ENCODE measurements around the gene C20orf141. TPM values are rescaled to one million over a fixed set of nuclear protein-coding genes. Genes with fewer than 3 reads are reported as not detected.

C20orf141 gene
- total and polyA plus RNA-seq, 4 donors, result not detected

- TF ChIP-seq GABPA (IDR thresholded peaks at IDR 0.05 in 1 of 2, conservative IDR thresholded peaks at IDR 0.05 in 1 of 2) (no peak), YY1 (IDR thresholded peaks at IDR 0.05) (no peak), HNF4G (IDR thresholded peaks at IDR 0.05) (no peak)
Measured at GRCh38 chr20:2817341-2817726, 2.5 kb downstream of the C20orf141 start (continued).

GRCh38 chr20:2817891-2818595 lies 3.3 kb downstream of the C20orf141 start:
- peaks cover 0 to 3% (median 1%) of the 10 kb centered on the region in 4 donors for H3K4me1 ChIP-seq (ENCODE audit: control insufficient read depth in 4 of 4, insufficient read depth in 4 of 4, low read length in 3 of 4)
- H3K36me3 ChIP-seq (ENCODE audit: control insufficient read depth in 4 of 4, insufficient read depth in 3 of 4, low read depth in 1 of 4, low read length in 3 of 4), result no peaks in the 10 kb centered on the region
- H3K9ac ChIP-seq (ENCODE audit: low read depth in 1 of 2, low read length in 2 of 2), result no peak overlapping the region
- WGBS, result 80% methylated on average over 7 of the region's 7 CpGs
- TF ChIP-seq REST (IDR thresholded peaks at IDR 0.05), result no peak
- no peak for TF ChIP-seq YY1 (IDR thresholded peaks at IDR 0.05)
- TF ChIP-seq HNF4G (IDR thresholded peaks at IDR 0.05), result no peak
- peak; percentile 28 for TF ChIP-seq NR2F2 (IDR thresholded peaks at IDR 0.05)
- no peak for TF ChIP-seq EGR1 (IDR thresholded peaks at IDR 0.05; ENCODE audit: low read depth in 2 of 2)
- no peak for TF ChIP-seq ATF3 (IDR thresholded peaks at IDR 0.05)
- no peak for TF ChIP-seq HNF4A (conservative IDR thresholded peaks at IDR 0.05)
- no peak for TF ChIP-seq GABPA (IDR thresholded peaks at IDR 0.05 in 1 of 2, conservative IDR thresholded peaks at IDR 0.05 in 1 of 2)
- no peak overlapping the region for H3K4me3 ChIP-seq (ENCODE audit: low read depth in 1 of 3, low read length in 3 of 3)
- H3K27me3 ChIP-seq (ENCODE audit: control insufficient read depth in 4 of 4, insufficient read depth in 4 of 4, low read length in 3 of 4), result no peaks in the 10 kb centered on the region
- H3K27ac ChIP-seq (ENCODE audit: low read depth in 1 of 2, low read length in 2 of 2), result no peak overlapping the region
- DNase-seq (ENCODE audit: low spot score), result no peak
- H3K9me3 ChIP-seq (ENCODE audit: control insufficient read depth in 4 of 4, low read length in 3 of 4), result no peaks in the 10 kb centered on the region

- 30% methylated on average over 32 of the region's 32 CpGs for whole genome bisulfite sequencing
- Histone ChIP-seq H3K9ac (ENCODE audit: low read depth in 1 of 2, low read length in 2 of 2) (no peak overlapping the region), H3K4me1 (ENCODE audit: control insufficient read depth in 4 of 4, insufficient read depth in 4 of 4, low read length in 3 of 4) (peaks cover 0 to 3% (median 1%) of the 10 kb centered on the region in 4 donors), H3K36me3 (ENCODE audit: control insufficient read depth in 4 of 4, insufficient read depth in 3 of 4, low read depth in 1 of 4, low read length in 3 of 4) (no peaks in the 10 kb centered on the region), H3K27ac (ENCODE audit: low read depth in 1 of 2, low read length in 2 of 2) (no peak overlapping the region), H3K9me3 (ENCODE audit: control insufficient read depth in 4 of 4, low read length in 3 of 4) (no peaks in the 10 kb centered on the region), H3K27me3 (ENCODE audit: control insufficient read depth in 4 of 4, insufficient read depth in 4 of 4, low read length in 3 of 4) (no peaks in the 10 kb centered on the region), H3K4me3 (ENCODE audit: low read depth in 1 of 3, low read length in 3 of 3) (no peak overlapping the region)
- TF ChIP-seq GABPA (IDR thresholded peaks at IDR 0.05 in 1 of 2, conservative IDR thresholded peaks at IDR 0.05 in 1 of 2) (no peak), SP1 (IDR thresholded peaks at IDR 0.05) (no peak), RAD21 (IDR thresholded peaks at IDR 0.05) (no peak), CTCF (IDR thresholded peaks at IDR 0.05; ENCODE audit: low read depth, low read length, missing input control) (no peak), RXRA (IDR thresholded peaks at IDR 0.05) (no peak)
- no peak for DNase-seq (ENCODE audit: low spot score)
Measured at GRCh38 chr20:2820084-2820895, 5.5 kb downstream of the C20orf141 start.
